DMS114 treated with DMSO at 0.1 percent for 48 hours (cell line): ENCODE results near the gene SNX33.
A peak's percentile ranks its signal among the peaks of the same experiment; 100 is the strongest.

Experiments
- DNase-seq: peaks from one replicate; lab custom pipeline; 2025; ENCODE audit not compliant: unreplicated experiment; lab: John Stamatoyannopoulos, UW

Gene SNX33

GRCh38 chr15:75640483-75641178, 7.1 kb upstream of the SNX33 start:
- peak; percentile 78 for DNase-seq

GRCh38 chr15:75641179-75641503, 6.6 kb upstream of the SNX33 start:
- DNase-seq, result no peak

- no peak for DNase-seq
Measured at GRCh38 chr15:75641603-75642002, 6.1 kb upstream of the SNX33 start.

- DNase-seq, result no peak
Measured at GRCh38 chr15:75644376-75644775, 3.3 kb upstream of the SNX33 start.

GRCh38 chr15:75646112-75646943, 1.4 kb upstream of the SNX33 start:
- no peak for DNase-seq

- no peak for DNase-seq
Measured at GRCh38 chr15:75646944-75647364, 758 bp upstream of the SNX33 start.

- DNase-seq, result no peak
Measured at GRCh38 chr15:75648156-75649000, 666 bp downstream of the SNX33 start.

- no peak for DNase-seq
Measured at GRCh38 chr15:75649045-75649761, 1.5 kb downstream of the SNX33 start.

- no peak for DNase-seq
Measured at GRCh38 chr15:75649848-75650247, 2.1 kb downstream of the SNX33 start.

GRCh38 chr15:75650908-75651809, 3.4 kb downstream of the SNX33 start:
- DNase-seq, result no peak

GRCh38 chr15:75651810-75652543, 4.3 kb downstream of the SNX33 start:
- no peak for DNase-seq

GRCh38 chr15:75653347-75653913, 5.7 kb downstream of the SNX33 start:
- no peak for DNase-seq

GRCh38 chr15:75654201-75654907, 6.6 kb downstream of the SNX33 start:
- DNase-seq, result no peak

- no peak for DNase-seq
Measured at GRCh38 chr15:75655931-75656330, 8.2 kb downstream of the SNX33 start.

- no peak for DNase-seq
Measured at GRCh38 chr15:75656331-75656730, 8.6 kb downstream of the SNX33 start.

- DNase-seq, result no peak
Measured at GRCh38 chr15:75656813-75657212, 9.1 kb downstream of the SNX33 start.

- no peak for DNase-seq
Measured at GRCh38 chr15:75659141-75659771, 11.5 kb downstream of the SNX33 start.
